Measurements from ENCODE around the gene MMP24OS.
"Not testable (repeated sequence)": the region's sequence is repeated elsewhere in the genome, so short reads cannot be mapped to it uniquely, and the experiment has no call there.

The MMP24OS gene

DNA sequence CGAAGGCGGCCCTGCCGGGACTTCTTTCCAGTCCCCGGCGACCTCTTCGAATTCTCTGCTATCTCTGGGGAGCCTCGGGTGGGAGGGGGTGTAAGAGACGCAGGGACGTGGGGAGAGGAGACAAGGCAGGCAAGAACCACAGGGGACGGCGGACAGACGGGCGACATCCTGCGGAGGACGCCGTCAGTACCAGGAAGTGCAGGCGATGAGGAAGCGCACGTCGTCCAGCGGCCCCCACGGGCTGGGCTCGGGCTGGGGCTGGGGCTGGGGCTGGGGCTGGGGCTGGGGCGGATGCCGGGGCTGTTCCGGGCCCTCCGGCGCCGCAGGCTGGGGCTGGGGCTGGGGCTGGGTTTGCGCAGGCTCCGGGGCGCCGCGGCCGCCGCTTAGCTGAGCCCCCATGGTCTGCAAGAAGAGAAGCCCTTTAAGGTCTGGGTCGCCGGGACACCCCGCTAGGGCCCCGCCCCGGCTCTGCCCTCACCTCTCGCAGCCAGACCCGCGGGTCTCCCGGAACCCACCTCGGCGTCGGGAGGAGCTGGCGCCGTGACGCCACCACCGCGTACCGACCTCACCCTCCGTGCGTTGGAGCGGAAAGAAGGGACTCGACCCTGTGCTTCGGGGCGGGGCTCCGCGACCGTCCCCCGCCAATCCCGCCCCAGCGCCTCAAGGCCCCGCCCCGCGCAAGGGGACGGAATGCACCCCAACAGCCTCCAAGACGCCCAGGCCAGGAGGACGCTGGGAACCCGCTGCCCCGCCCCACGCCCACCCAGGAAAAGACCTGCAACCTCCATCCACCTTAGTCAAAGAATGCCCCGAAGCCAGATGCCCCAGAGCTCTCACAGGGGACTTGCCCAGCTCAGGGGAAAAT is at the start of gene MMP24OS:
TSS of gene MMP24OS (minus strand) at position 592 of the 865 bp plus-strand sequence. CDS start at position 399, 193 bp downstream.
- DNase-seq (ENCODE audit: low spot score), result peak; percentile 88

DNA sequence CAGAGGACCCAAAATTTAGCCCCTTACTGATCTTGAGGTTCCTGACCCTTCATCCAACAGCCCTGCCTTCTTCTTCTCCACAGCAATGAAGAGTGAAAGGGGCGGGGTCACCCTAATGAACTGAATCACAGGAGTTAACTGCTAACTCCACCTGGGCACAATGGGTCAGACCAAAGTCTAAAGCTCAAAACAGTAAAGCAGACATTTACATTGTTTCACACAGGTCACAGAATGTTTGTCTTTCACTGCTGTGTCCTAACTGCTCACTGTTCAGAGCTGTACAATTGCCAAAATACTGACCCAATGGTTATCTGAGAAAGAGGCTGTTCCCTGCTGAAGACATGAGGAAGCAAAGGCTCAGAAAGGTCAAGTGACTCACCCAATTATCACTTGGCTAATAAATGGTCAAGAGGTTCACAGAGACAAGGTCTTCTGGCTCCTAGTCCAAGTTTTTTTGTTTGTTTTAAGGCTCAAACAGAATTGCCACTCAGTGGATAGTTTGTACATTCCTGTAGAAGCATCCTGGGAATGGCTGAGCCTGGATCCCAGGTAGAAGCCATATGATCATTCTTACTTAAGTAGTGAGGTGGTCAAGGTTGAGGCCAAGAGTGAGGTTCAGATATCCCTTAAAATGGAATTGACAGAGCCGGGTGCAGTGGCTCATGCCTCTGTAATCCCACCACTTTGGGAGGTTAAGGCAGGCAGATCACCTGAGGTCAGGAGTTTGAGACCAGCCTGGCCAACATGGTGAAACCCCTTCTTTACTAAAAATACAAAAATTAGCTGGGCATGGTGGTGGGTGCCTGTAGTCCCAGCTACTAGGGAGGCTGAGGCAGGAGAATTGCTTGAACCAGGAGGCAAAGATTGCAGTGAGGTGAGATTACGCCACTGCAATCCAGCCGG is 49.4 kb upstream of the MMP24OS start:
- no peak for DNase-seq (ENCODE audit: low spot score)

GRCh38 chr20:35326740-35327073 is 48.8 kb upstream of the MMP24OS start:
- DNase-seq (ENCODE audit: low spot score), result no peak

DNA sequence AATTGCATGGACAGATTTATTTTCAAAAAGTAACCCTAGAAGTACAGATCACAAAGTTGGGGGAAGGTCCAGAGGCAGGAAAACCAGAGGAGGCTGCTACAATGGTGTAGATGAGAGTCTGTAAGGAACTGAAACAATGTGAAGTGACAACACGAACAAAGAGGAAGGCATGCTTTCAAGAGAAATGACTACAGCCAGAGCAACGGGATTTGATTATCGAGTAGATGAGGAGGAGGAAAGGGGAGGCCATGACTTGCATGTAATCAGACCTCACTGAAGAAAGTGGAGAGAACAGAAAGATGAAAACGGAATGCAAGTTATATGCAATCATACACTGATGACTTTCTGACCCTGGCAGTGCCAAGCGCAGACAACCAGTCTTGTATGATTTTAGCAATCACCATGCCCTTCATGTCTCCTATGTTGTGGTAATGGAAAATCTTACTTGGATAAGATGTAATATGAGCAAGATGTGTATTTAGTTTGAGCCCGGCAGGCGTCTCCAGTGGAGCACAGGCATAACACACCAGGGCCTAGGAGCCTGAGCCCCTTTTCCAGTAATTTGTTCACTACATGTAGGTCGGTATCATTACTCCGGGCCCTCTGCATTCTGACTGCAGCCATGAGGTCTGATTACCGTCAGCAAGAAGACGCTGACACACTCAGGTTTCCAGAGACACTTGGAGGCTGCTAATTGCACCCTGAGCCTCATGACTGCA is 48.3 kb upstream of the MMP24OS start:
- no peak for DNase-seq (ENCODE audit: low spot score)

- no peak for DNase-seq (ENCODE audit: low spot score)
Measured at GRCh38 chr20:35325401-35325800, 47.5 kb upstream of the MMP24OS start.

DNA sequence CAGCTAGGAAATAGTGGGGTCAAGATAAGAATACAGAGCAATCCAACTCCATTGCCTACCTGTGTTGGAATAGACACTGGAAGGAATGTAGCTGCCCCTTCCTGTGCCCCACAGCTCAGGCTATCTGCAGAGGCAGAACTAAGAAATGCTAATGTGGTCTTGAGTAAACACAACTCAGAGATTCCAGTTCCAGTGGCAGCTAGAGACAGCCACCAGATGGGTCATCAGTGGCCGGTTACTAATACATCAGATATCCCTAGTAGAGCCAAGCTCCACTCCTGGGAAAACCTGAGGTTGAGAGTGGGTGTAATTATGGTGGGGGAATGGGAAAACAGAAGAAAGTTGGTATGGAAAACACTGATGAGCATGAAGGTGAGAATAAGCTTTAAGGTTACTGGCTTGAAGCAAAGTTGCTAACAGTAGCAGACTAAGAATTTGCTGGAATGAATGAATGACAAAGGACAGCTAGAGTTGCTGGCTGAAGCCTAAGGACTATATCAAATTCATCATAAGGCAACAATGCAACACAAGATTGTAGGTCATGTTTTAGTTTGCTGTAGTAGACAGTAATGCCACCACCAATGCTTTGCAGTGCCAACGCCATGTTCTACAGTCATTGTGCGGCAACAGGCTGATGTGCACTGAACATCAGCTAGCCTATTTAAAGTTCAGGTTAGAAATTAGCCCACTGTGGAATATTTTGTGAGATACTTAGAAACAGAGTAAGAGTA is 42.6 kb upstream of the MMP24OS start:
- no peak for DNase-seq (ENCODE audit: low spot score)

GRCh38 chr20:35319871-35320197 is 41.9 kb upstream of the MMP24OS start:
- DNase-seq (ENCODE audit: low spot score), result no peak

DNA sequence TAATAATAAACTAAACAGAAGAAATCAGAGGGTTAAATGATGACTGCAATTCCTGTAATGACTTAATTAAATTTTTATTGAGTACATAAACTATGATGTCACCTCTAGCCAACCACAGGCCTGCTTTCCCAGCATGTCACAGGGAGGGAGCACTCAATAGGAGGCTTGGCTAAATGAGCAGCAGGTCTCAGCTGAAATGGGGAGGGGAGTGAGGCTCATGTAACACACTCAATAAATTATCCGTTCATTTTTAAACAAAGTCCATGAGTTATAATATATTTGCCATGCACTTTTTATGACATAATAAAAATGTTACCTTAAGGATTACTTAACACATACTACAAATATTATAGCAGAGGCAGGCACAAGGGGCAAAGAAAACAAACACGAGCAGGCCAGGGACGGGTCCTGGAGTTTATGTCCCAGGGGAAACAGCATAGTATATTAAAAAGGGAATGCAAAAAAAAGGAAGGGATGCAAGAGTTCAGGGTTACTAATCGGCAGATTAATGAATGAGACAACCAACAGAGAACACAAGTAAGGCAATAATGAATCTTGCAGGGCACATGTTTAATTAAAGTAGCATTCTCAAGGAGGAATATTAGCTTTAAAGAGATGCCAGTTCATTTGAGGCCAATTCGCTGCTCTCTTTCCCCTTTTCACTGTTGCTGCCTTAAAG is 41.4 kb upstream of the MMP24OS start:
- no peak for DNase-seq (ENCODE audit: low spot score)

DNA sequence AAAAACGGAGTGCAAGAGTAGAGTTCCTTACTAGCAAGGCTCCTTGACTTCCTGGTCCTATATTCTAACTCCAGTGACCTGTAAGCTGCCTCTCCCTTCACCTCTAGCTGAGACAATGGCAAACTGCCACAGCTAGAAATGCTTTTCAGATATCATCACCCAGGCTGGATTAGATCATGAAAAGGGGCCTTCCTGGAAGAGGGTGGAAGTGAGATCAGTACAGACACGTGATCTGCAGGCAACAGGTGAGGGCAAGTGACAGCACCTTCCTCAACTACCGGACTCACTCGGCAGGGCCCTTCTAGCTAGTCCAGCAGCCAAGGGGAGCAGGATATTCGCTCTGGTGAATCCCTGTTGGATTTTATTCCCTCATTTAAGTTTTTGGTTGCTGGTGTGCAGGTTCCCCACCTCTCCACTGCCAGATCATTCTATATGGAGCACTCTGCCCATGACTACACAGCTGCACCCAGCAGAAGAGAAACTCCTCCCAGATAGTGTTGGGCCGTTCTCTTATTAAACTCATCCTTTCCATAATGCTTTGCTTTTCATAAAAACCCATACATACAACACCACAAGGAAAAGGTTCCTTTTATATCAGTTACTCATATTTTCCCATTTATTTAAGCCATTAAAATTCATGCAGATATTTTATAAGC is 40.7 kb upstream of the MMP24OS start:
- no peak for DNase-seq (ENCODE audit: low spot score)

- DNase-seq (ENCODE audit: low spot score), result no peak
Measured at GRCh38 chr20:35317416-35318210, 39.7 kb upstream of the MMP24OS start.

GRCh38 chr20:35316086-35316485 is 38.2 kb upstream of the MMP24OS start:
- DNase-seq (ENCODE audit: low spot score), result no peak

- DNase-seq (ENCODE audit: low spot score), result not testable (repeated sequence)
Measured at GRCh38 chr20:35315632-35316020, 37.7 kb upstream of the MMP24OS start.

- DNase-seq (ENCODE audit: low spot score), result no peak
Measured at GRCh38 chr20:35314816-35315631, 37.1 kb upstream of the MMP24OS start.

GRCh38 chr20:35312318-35312717 is 34.4 kb upstream of the MMP24OS start:
- no peak for DNase-seq (ENCODE audit: low spot score)

- no peak for DNase-seq (ENCODE audit: low spot score)
Measured at GRCh38 chr20:35311822-35312221, 33.9 kb upstream of the MMP24OS start.

GRCh38 chr20:35311409-35311808 is 33.5 kb upstream of the MMP24OS start:
- DNase-seq (ENCODE audit: low spot score), result no peak

GRCh38 chr20:35307666-35308653 is 30.0 kb upstream of the MMP24OS start:
- no peak for DNase-seq (ENCODE audit: low spot score)
